HG03378 (cell line): ENCODE measurements around the gene PADI6.

Source experiments
- ATAC-seq: cut with Tn5 transposase; IDR thresholded peaks from one replicate; pipeline ENCODE4 v1.9.1; 2021; ENCODE audit warnings: mild to moderate bottlenecking, moderate library complexity; ENCODE audit not compliant: unreplicated experiment

The PADI6 gene

DNA sequence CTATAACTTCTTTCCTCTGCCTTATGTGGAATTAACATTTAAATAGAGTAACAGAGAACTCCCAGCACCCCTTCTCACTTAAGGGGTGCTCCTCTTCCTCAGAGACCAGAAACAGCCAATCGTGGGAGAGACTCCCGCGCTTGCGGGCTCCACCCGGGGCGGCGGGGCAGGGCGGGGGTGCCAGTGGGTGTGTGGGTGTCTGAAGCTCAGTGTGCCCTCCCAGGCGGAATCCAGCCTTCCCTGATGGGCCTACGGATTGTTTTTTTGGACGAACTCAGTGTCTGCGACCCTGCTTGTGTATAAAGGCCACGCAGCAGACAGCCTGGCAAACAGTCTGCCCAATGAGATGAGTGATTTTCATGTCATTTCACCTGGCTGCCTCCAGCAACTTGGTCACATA is 61.3 kb downstream of the PADI6 start:
- ATAC-seq, result no peak

GRCh38 chr1:17434016-17434415 is 62.0 kb downstream of the PADI6 start:
- no peak for ATAC-seq

DNA sequence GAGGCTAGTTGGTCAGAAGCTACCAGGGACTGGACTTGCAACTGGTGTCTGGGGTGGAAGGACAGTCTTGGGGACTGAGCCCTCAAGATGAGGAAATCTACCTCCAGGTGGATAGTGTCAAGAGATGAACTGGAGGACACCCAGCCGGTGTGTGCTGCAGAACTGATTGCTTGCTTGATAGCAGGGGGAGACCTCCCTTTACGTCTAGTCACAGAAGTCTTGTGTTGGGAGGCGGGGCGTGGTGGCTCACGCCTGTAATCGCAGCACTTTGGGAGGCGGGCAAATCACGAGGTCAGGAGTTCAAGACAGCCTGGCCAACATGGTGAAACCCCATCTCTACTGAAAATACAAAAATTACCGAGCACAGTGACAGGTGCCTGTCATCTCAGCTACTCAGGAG is 62.6 kb downstream of the PADI6 start:
- no peak for ATAC-seq

- no peak for ATAC-seq
These were observed 64.6 kb downstream of the PADI6 start for GRCh38 chr1:17436380-17437174.

- ATAC-seq, result no peak
These were observed 65.2 kb downstream of the PADI6 start for GRCh38 chr1:17437260-17437579.

GRCh38 chr1:17437580-17438317 is 65.8 kb downstream of the PADI6 start:
- ATAC-seq, result no peak

DNA sequence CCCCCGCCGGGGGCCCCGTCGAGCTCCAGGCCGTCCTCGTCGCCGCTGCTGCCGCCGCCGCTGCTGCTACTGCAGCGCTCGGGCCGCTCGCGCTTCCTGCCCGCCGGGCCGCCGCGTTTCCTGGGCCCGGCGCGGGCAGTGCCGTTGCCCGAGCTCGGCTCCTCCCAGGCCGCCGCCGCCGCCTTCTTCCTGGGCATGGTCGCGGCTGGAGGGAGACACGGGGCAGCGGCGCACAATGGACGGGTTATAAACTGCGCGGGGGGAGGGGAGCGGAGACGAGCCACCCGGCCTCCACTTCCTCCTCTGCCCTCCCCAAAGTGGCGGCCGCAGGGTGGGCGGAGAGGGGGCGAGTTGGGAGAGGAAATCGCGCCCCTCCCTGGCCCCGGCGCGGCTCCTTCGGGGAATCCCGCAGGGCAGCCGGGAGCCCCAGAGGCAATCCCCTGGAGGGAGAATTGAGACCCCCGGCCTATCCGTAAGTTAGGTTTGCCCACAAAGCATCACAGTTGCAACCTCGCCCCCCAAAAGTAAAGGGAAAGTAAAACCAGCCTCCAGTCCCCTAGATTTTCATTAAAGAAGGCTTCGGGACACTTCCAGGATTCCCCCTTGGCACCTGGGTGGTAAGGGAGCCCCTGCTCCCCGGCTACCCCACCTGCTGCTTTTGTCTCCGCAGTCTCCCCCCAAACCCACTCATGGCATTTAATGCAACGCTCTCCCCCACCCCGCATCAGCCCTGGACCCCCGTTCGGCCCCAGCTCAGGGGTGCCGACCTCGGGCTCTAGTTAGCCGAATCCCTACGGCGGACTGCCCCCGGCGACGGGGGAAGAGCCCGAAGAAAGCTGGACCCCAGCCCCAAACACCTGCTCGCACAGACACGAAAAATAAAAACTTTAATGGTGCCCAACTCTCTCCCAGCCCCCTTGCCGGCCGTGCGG is 66.6 kb downstream of the PADI6 start:
- ATAC-seq, result no peak

- ATAC-seq, result peak; percentile 45
These were observed 67.5 kb downstream of the PADI6 start, which contains the start of gene RCC2 for GRCh38 chr1:17439250-17440073. RCC2 (minus strand) TSS chr1:17439677; CDS start chr1:17438514, 1,163 bp downstream.

- ATAC-seq, result no peak
These were observed 68.3 kb downstream of the PADI6 start for GRCh38 chr1:17440074-17440826.

- ATAC-seq, result no peak
These were observed 68.8 kb downstream of the PADI6 start for GRCh38 chr1:17440827-17441168.

GRCh38 chr1:17441265-17441992 is 69.4 kb downstream of the PADI6 start:
- ATAC-seq, result no peak

GRCh38 chr1:17441993-17442357 is 70.0 kb downstream of the PADI6 start:
- no peak for ATAC-seq

DNA sequence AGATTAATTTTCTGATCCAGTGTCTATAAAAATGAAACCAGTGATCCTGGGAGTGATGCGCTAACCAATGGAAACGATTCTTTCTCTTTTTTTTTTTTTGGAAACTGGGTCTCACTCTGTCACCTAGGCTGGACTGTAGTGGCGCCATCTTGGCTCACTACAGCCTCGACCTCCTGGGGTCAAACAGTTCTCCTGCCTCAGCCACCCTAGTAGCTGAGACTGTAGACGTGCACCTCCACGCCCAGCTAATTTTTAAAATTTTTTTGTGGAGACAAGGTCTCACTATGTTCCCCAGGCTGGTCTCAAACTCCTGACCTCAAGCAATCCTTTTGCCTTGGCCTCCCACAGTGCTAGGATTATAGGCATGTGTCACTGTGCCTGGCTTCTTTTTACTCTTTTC is 70.8 kb downstream of the PADI6 start:
- ATAC-seq, result no peak

- ATAC-seq, result no peak
These were observed 75.6 kb downstream of the PADI6 start for GRCh38 chr1:17447501-17447992.
